Tibial nerve (tissue), 4 donors: ENCODE results near the gene PAQR9. TPM values are rescaled to one million over a fixed set of nuclear protein-coding genes. Genes with fewer than 3 reads are reported as not detected.
"Not testable (repeated sequence)": the region's sequence is repeated elsewhere in the genome, so short reads cannot be mapped to it uniquely, and the experiment has no call there.

Source experiments
- DNase-seq, 2 donors: peaks; one replicate each; pipeline ENCODE4 v3.0.0-alpha.2; 2019; ENCODE audit warnings: low spot score in 2 of 2
- H3K27ac ChIP-seq, 4 donors: fragments of 200-600 bp; sonication (generic) in 3 of 4; one replicate each; pipeline ENCODE4 v1.5.1; 2017 to 2019; ENCODE audit warnings: mild to moderate bottlenecking in 1 of 4
- H3K27me3 ChIP-seq, 2 donors: fragments of 200-600 bp; sonication (generic) in 1 of 2; one replicate each; pipeline versions ENCODE4 v1.5.1 to v1.6.0; 2017 to 2019
- H3K36me3 ChIP-seq, 3 donors: fragments of 200-600 bp; sonication (generic); one replicate each; pipeline ENCODE4 v1.5.1; 2018 to 2019
- H3K4me1 ChIP-seq, 4 donors: fragments of 200-600 bp; sonication (generic) in 3 of 4; one replicate each; pipeline ENCODE4 v1.5.1; 2017 to 2019
- H3K4me3 ChIP-seq, 4 donors: fragments of 200-600 bp; sonication (generic) in 3 of 4; one replicate each; pipeline ENCODE4 v1.5.1; 2017 to 2019; ENCODE audit warnings: mild to moderate bottlenecking in 1 of 4, moderate library complexity in 1 of 4
- H3K9me3 ChIP-seq, 4 donors: fragments of 200-600 bp; sonication (generic) in 3 of 4; one replicate each; pipeline ENCODE4 v1.5.1; 2017 to 2019
- EP300 ChIP-seq, 2 donors: sonication (generic); formaldehyde crosslinking; IDR thresholded peaks; one replicate each; pipeline ENCODE4 v1.6.1; 2017; ENCODE audit warnings: antibody characterized with exemption in 2 of 2, mild to moderate bottlenecking in 1 of 2
- POLR2A ChIP-seq, 2 donors: fragments of 450-650 bp; IDR thresholded peaks; one replicate each; pipeline ENCODE4 v1.6.1; 2017; ENCODE audit warnings: antibody characterized with exemption in 2 of 2, mild to moderate bottlenecking in 2 of 2, moderate library complexity in 2 of 2
- WGBS, 2 donors: methylation state at CpG; one replicate each; pipeline ENCODE4 v1.1.5; 2018; 5-methylcytosine and 5-hydroxymethylcytosine counted together
- total RNA-seq, 4 donors: library from RNA; depleted of rRNA; stranded (reverse); fragments of >200 nt; gene quantifications; one replicate each; pipeline ENCODE4 v1.1.0, GENCODE V29; 2016
- TF ChIP-seq, protein P1 (sequence below), 5 experiments: fragments of 200-600 bp in 3 of 5; fragments of 450-650 bp in 2 of 5; sonication (generic) in 3 of 5; IDR thresholded peaks; one replicate each; pipeline ENCODE4 v1.5.1; 2016 to 2019; ENCODE audit warnings: antibody characterized with exemption in 5 of 5, mild to moderate bottlenecking in 3 of 5, moderate library complexity in 2 of 5

PAQR9 gene
- total RNA-seq, 4 donors from 2014 or later: not detected

GRCh38 chr3:142998439-142998838, 35.0 kb upstream of the PAQR9 start:
- Histone ChIP-seq H3K27me3 (no peaks in the 10 kb centered on the region), H3K4me3 (no peak overlapping the region), H3K4me1 (peaks cover 0 to 37% (median 14%) of the 10 kb centered on the region in 4 donors), H3K9me3 (no peaks in the 10 kb centered on the region), H3K27ac (no peak overlapping the region), H3K36me3 (no peaks in the 10 kb centered on the region)
- TF ChIP-seq, protein P1, sequence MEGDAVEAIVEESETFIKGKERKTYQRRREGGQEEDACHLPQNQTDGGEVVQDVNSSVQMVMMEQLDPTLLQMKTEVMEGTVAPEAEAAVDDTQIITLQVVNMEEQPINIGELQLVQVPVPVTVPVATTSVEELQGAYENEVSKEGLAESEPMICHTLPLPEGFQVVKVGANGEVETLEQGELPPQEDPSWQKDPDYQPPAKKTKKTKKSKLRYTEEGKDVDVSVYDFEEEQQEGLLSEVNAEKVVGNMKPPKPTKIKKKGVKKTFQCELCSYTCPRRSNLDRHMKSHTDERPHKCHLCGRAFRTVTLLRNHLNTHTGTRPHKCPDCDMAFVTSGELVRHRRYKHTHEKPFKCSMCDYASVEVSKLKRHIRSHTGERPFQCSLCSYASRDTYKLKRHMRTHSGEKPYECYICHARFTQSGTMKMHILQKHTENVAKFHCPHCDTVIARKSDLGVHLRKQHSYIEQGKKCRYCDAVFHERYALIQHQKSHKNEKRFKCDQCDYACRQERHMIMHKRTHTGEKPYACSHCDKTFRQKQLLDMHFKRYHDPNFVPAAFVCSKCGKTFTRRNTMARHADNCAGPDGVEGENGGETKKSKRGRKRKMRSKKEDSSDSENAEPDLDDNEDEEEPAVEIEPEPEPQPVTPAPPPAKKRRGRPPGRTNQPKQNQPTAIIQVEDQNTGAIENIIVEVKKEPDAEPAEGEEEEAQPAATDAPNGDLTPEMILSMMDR (IDR thresholded peaks at IDR 0.05): no peak
- TF ChIP-seq POLR2A (IDR thresholded peaks at IDR 0.05): no peak
- TF ChIP-seq EP300 (IDR thresholded peaks at IDR 0.05): no peak
- no peak for DNase-seq
- WGBS, 2 donors: 77 to 79% methylated on average over 3 of the region's 3 CpGs

- DNase-seq: no peak
- 30 to 35% methylated on average over 2 of the region's 2 CpGs for WGBS, 2 donors
- Histone ChIP-seq H3K4me3 (no peak overlapping the region), H3K27me3 (no peaks in the 10 kb centered on the region), H3K9me3 (no peaks in the 10 kb centered on the region), H3K36me3 (no peaks in the 10 kb centered on the region), H3K27ac (no peak overlapping the region), H3K4me1 (peaks cover 0 to 25% (median 6%) of the 10 kb centered on the region in 4 donors)
- TF ChIP-seq POLR2A (IDR thresholded peaks at IDR 0.05): no peak
- no peak for TF ChIP-seq EP300 (IDR thresholded peaks at IDR 0.05)
- TF ChIP-seq, protein P1 (IDR thresholded peaks at IDR 0.05): no peak
Measured at GRCh38 chr3:142997330-142997729, 33.9 kb upstream of the PAQR9 start.

- Histone ChIP-seq H3K27me3 (no peaks in the 10 kb centered on the region), H3K36me3 (no peaks in the 10 kb centered on the region), H3K9me3 (no peaks in the 10 kb centered on the region), H3K4me3 (no peak overlapping the region), H3K4me1 (peaks cover 0 to 9% (median 0%) of the 10 kb centered on the region in 4 donors), H3K27ac (no peak overlapping the region)
- DNase-seq: peak; percentile 31 to 73
- no peak for TF ChIP-seq EP300 (IDR thresholded peaks at IDR 0.05)
- TF ChIP-seq, protein P1 (IDR thresholded peaks at IDR 0.05): peak; percentile 48 to 74 (median 59)
- no peak for TF ChIP-seq POLR2A (IDR thresholded peaks at IDR 0.05)
- whole genome bisulfite sequencing, 2 donors: 9 to 11% methylated on average over 4 of the region's 4 CpGs
Measured at GRCh38 chr3:142993958-142994442, 30.5 kb upstream of the PAQR9 start.

GRCh38 chr3:142992323-142992722, 28.8 kb upstream of the PAQR9 start:
- WGBS, 2 donors: 80 to 83% methylated on average over 7 of the region's 7 CpGs
- TF ChIP-seq, protein P1 (IDR thresholded peaks at IDR 0.05): no peak
- TF ChIP-seq POLR2A (IDR thresholded peaks at IDR 0.05) (no peak), EP300 (IDR thresholded peaks at IDR 0.05) (no peak)
- H3K4me3 ChIP-seq: no peak overlapping the region
- H3K27me3 ChIP-seq: no peaks in the 10 kb centered on the region
- H3K9me3 ChIP-seq: no peaks in the 10 kb centered on the region
- H3K36me3 ChIP-seq: no peaks in the 10 kb centered on the region
- DNase-seq: no peak
- H3K27ac ChIP-seq: no peak overlapping the region
- H3K4me1 ChIP-seq: peaks cover 0 to 9% (median 0%) of the 10 kb centered on the region in 4 donors

GRCh38 chr3:142990721-142991120, 27.2 kb upstream of the PAQR9 start:
- no peak for DNase-seq
- 71 to 78% methylated on average over 5 of the region's 5 CpGs for WGBS, 2 donors
- TF ChIP-seq POLR2A (IDR thresholded peaks at IDR 0.05) (no peak), EP300 (IDR thresholded peaks at IDR 0.05) (no peak)
- TF ChIP-seq, protein P1 (IDR thresholded peaks at IDR 0.05): no peak

DNA sequence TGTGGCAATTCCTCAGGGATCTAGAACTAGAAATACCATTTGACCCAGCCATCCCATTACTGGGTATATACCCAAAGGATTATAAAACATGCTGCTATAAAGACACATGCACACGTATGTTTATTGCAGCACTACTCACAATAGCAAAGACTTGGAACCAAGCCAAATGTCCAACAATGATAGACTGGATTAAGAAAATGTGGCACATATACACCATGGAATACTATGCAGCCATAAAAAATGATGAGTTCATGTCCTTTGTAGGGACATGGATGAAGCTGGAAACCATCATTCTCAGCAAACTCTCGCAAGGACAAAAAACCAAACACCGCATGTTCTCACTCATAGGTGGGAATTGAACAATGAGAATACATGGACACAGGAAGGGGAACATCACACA, 25.4 kb upstream of the PAQR9 start:
- 80 to 83% methylated on average over 2 of the region's 3 CpGs for WGBS, 2 donors
- not testable (repeated sequence) for H3K4me3 ChIP-seq, DNase-seq, H3K9me3 ChIP-seq, H3K36me3 ChIP-seq, H3K27me3 ChIP-seq, H3K27ac ChIP-seq, H3K4me1 ChIP-seq

More at GRCh38 chr3:142990721-142991120, 27.2 kb upstream of the PAQR9 start:
- Histone ChIP-seq H3K27ac (no peak overlapping the region), H3K4me1 (peaks cover 0 to 9% (median 0%) of the 10 kb centered on the region in 4 donors), H3K27me3 (no peaks in the 10 kb centered on the region), H3K9me3 (no peaks in the 10 kb centered on the region), H3K36me3 (no peaks in the 10 kb centered on the region), H3K4me3 (no peak overlapping the region)

- WGBS, 2 donors: 84 to 89% methylated on average over 2 of the region's 2 CpGs
- not testable (repeated sequence) for H3K36me3 ChIP-seq, DNase-seq, H3K4me3 ChIP-seq, H3K9me3 ChIP-seq, H3K27ac ChIP-seq, H3K27me3 ChIP-seq, H3K4me1 ChIP-seq
Measured at GRCh38 chr3:142988221-142988620, 24.7 kb upstream of the PAQR9 start.
